IMR-90 (cell line): Measurements from ENCODE around the gene DZIP1L.

Experiments used
- CEBPB ChIP-seq: IDR thresholded peaks from 2 replicates; pipeline ENCODE4 v1.6.1; 2012; ENCODE audit warnings: low read depth, low read length, improper control_type of control experiment
- CTCF ChIP-seq: conservative IDR thresholded peaks from 2 replicates; pipeline ENCODE4 v1.5.1; 2012; ENCODE audit warnings: mild to moderate bottlenecking, low read depth, low read length, improper control_type of control experiment
- FOS ChIP-seq: fragments of 150-350 bp; IDR thresholded peaks from 2 replicates; pipeline ENCODE4 v1.6.1; 2016; ENCODE audit warnings: low read depth, low read length
- NFE2L2 ChIP-seq: fragments of 150-350 bp; IDR thresholded peaks from 2 replicates; pipeline ENCODE4 v1.6.1; 2016; ENCODE audit warnings: low read depth, mild to moderate bottlenecking, low read length
- USF2 ChIP-seq: fragments of 150-350 bp; IDR thresholded peaks from 2 replicates; pipeline ENCODE4 v1.6.1; 2017; ENCODE audit warnings: mild to moderate bottlenecking, antibody characterized with exemption, low read length, low read depth

- TF ChIP-seq USF2 (no peak), FOS (no peak), CTCF (no peak), NFE2L2 (no peak), CEBPB (peak; percentile 65)
Observed at GRCh38 chr3:138089091-138089490, 26.3 kb downstream of the DZIP1L start.
